ENCODE measurements around the gene STAT5B. TPM values are rescaled to one million over a fixed set of nuclear protein-coding genes. Genes with fewer than 3 reads are reported as not detected.
A peak's percentile ranks its signal among the peaks of the same experiment; 100 is the strongest.

Gene STAT5B
- total and polyA plus RNA-seq, 5 donors from 2014 or later = 109 to 241 (median 114) TPM

DNA sequence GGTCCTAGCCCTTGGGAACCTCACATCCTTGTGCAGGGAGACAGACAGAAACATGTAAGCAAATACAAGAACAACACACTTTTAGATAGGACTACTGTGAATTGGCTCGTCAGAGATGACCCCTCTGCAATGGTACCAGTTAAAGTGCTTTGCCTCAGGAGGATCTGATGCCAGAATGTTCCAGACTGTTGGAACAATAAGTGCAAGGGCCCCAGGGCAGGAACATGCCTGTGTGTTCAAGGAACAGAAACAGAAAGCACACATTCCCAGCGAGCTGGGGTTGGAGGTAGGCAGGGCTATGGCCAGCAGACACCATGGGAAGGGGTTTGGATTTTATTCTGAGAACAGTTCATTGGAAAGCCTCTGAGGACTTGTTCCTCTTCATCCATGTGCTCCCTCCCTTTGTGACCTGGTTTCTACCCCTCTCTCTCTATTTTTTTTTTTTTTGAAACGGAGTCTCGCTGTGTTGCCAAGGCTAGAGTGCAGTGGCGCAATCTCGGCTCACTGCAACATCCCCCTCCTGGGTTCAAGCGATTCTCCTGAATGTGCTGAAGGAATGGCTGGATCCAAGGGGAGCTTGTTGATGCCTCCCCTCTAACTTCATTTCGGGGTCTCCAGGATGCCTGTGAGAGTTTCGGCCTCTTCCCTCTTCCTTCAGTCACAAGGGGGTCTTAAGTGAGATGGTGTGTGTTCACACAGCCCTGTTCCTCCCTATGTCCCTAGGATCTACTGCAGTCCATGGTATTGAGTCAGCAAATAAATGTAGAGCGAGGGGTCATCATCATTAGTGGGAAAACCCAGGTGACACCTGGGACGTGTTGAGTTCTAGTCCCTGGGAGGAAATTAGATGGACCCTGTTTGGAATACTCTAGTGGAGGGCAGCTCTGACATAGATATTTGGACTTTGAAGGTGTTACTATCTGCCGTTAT, 18.5 kb upstream of the STAT5B start:
- Histone ChIP-seq H3K9me3 (ENCODE audit: control insufficient read depth in 2 of 2, low read length in 2 of 2) (no peaks in the 10 kb centered on the region), H3K27me3 (ENCODE audit: control insufficient read depth, insufficient read depth, low read length) (no peaks in the 10 kb centered on the region), H3K4me3 (ENCODE audit: low read depth, low read length) (no peak overlapping the region), H3K36me3 (ENCODE audit: control insufficient read depth, insufficient read depth, low read length) (peaks cover 51% of the 10 kb centered on the region), H3K4me1 (ENCODE audit: control insufficient read depth, insufficient read depth, low read length, poor library complexity, severe bottlenecking) (peaks cover 6% of the 10 kb centered on the region), H3K27ac (ENCODE audit: insufficient read depth, low read length, poor library complexity, severe bottlenecking) (no peak overlapping the region)
- DNase-seq (no peak), ATAC-seq (ENCODE audit: low read depth in 2 of 2) (no peak)
- peaks cover 32% of the 10 kb centered on the region for H3K36me3 Mint-ChIP-seq
- H3K9me3 Mint-ChIP-seq = no peaks in the 10 kb centered on the region
- H3K27ac Mint-ChIP-seq = peak overlapping the region; percentile 7 to 65 (median 63)
- H3K4me3 Mint-ChIP-seq = peak overlapping the region in 1 of 4 donors; percentile 49
- H3K27me3 Mint-ChIP-seq = no peaks in the 10 kb centered on the region
- H3K4me1 Mint-ChIP-seq = peaks cover 7 to 40% (median 34%) of the 10 kb centered on the region in 4 donors

DNA sequence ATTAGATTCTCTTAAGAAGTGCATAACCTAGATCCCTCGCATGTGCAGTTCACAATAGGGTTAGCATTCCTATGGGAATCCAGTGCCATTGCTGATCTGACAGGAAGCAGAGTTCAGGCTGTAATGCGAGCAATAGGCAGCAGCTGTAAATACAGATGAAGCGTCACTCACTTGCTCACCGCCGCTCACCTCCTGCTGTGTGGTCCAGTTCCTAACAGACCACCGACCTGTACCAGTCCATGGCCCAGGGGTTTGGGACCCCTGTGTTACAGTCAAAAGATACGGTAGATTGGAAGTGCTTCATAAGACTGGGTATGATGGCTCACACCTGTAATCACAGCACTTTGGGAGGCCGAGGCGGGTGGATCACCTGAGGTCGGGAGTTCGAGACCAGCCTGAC, 14.9 kb upstream of the STAT5B start:
- Histone ChIP-seq H3K9me3 (ENCODE audit: control insufficient read depth in 2 of 2, low read length in 2 of 2) (no peaks in the 10 kb centered on the region), H3K27ac (ENCODE audit: insufficient read depth, low read length, poor library complexity, severe bottlenecking) (no peak overlapping the region), H3K4me3 (ENCODE audit: low read depth, low read length) (no peak overlapping the region), H3K36me3 (ENCODE audit: control insufficient read depth, insufficient read depth, low read length) (peaks cover 38% of the 10 kb centered on the region), H3K27me3 (ENCODE audit: control insufficient read depth, insufficient read depth, low read length) (no peaks in the 10 kb centered on the region), H3K4me1 (ENCODE audit: control insufficient read depth, insufficient read depth, low read length, poor library complexity, severe bottlenecking) (peaks cover 38% of the 10 kb centered on the region)
- no peaks in the 10 kb centered on the region for H3K9me3 Mint-ChIP-seq
- H3K27ac Mint-ChIP-seq = peak overlapping the region in 2 of 3 donors; percentile 76 to 94
- H3K4me1 Mint-ChIP-seq = peaks cover 7 to 60% (median 52%) of the 10 kb centered on the region in 4 donors
- peaks cover 29% of the 10 kb centered on the region for H3K36me3 Mint-ChIP-seq
- no peaks in the 10 kb centered on the region for H3K27me3 Mint-ChIP-seq
- DNase-seq (no peak), ATAC-seq (ENCODE audit: low read depth in 2 of 2) (no peak)
- peak overlapping the region in 2 of 4 donors; percentile 96 to 97 for H3K4me3 Mint-ChIP-seq

DNA sequence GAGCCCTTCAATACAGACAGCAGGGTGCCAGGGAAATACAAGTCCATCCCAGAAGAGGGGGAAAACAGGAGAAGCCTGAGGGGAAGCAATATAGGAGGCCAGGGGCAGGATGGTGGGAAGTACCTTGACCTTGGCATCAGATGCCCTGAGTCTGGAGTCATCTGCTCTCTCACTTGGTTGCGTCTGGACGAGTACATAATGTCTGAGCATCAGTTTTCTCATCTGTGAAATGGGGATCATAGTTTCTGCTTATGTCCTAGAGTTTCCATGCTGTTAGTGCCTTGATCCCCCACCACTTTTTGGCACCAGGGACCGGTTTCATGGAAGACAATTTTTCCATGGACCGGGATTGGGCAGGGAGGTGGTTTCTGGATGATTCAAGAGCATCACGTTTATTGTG, 14.4 kb upstream of the STAT5B start:
- H3K4me1 ChIP-seq (ENCODE audit: control insufficient read depth, insufficient read depth, low read length, poor library complexity, severe bottlenecking) = peaks cover 41% of the 10 kb centered on the region
- DNase-seq = no peak
- peaks cover 23% of the 10 kb centered on the region for H3K36me3 Mint-ChIP-seq
- H3K27ac Mint-ChIP-seq = peak overlapping the region; percentile 52 to 94 (median 94)
- peaks cover 7 to 63% (median 51%) of the 10 kb centered on the region in 4 donors for H3K4me1 Mint-ChIP-seq
- H3K9me3 ChIP-seq (ENCODE audit: control insufficient read depth in 2 of 2, low read length in 2 of 2) = no peaks in the 10 kb centered on the region
- peaks cover 32% of the 10 kb centered on the region for H3K36me3 ChIP-seq (ENCODE audit: control insufficient read depth, insufficient read depth, low read length)
- no peak for ATAC-seq (ENCODE audit: low read depth in 2 of 2)
- peak overlapping the region; percentile 55 for H3K4me3 ChIP-seq (ENCODE audit: low read depth, low read length)
- no peaks in the 10 kb centered on the region for H3K27me3 Mint-ChIP-seq
- no peaks in the 10 kb centered on the region for H3K27me3 ChIP-seq (ENCODE audit: control insufficient read depth, insufficient read depth, low read length)
- H3K9me3 Mint-ChIP-seq = no peaks in the 10 kb centered on the region
- peak overlapping the region; percentile 89 to 97 (median 94) for H3K4me3 Mint-ChIP-seq
- peak overlapping the region; percentile 95 for H3K27ac ChIP-seq (ENCODE audit: insufficient read depth, low read length, poor library complexity, severe bottlenecking)

DNA sequence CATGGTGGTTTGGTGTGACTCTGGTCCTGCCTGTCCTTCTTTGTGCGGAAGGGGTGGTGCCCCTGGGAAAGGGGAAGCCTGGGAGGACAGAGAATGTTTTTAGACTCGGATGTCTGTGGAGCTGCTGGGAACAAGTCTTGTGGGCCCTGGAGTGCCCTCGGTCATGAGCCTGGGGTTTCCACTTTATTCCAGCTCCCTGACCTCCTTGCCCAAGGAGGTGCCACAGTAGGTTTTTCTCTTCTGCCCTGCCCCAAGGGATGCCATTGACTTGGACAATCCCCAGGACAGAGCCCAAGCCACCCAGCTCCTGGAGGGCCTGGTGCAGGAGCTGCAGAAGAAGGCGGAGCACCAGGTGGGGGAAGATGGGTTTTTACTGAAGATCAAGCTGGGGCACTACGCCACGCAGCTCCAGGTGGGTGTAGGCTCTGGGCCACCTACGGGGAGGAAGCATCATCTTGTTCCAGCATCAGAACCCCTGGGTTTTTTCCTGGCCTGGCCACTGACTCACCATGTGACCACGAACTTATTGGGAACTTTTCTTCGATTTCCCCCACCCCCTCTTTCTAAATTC, 13.5 kb upstream of the STAT5B start:
- Histone ChIP-seq H3K36me3 (ENCODE audit: control insufficient read depth, insufficient read depth, low read length) (peaks cover 24% of the 10 kb centered on the region), H3K4me3 (ENCODE audit: low read depth, low read length) (peak overlapping the region; percentile 55), H3K27ac (ENCODE audit: insufficient read depth, low read length, poor library complexity, severe bottlenecking) (peak overlapping the region; percentile 95), H3K4me1 (ENCODE audit: control insufficient read depth, insufficient read depth, low read length, poor library complexity, severe bottlenecking) (peaks cover 41% of the 10 kb centered on the region), H3K9me3 (ENCODE audit: control insufficient read depth in 2 of 2, low read length in 2 of 2) (no peaks in the 10 kb centered on the region), H3K27me3 (ENCODE audit: control insufficient read depth, insufficient read depth, low read length) (no peaks in the 10 kb centered on the region)
- Mint-ChIP-seq H3K27ac (peak overlapping the region; percentile 94 to 95 (median 94)), H3K9me3 (no peaks in the 10 kb centered on the region), H3K36me3 (peaks cover 15% of the 10 kb centered on the region), H3K4me1 (peaks cover 7 to 62% (median 51%) of the 10 kb centered on the region in 4 donors), H3K4me3 (peak overlapping the region; percentile 89 to 97 (median 94)), H3K27me3 (no peaks in the 10 kb centered on the region)
- ATAC-seq (ENCODE audit: low read depth in 2 of 2) = no peak
- DNase-seq = peak in 2 of 3 donors; percentile 19 to 31

DNA sequence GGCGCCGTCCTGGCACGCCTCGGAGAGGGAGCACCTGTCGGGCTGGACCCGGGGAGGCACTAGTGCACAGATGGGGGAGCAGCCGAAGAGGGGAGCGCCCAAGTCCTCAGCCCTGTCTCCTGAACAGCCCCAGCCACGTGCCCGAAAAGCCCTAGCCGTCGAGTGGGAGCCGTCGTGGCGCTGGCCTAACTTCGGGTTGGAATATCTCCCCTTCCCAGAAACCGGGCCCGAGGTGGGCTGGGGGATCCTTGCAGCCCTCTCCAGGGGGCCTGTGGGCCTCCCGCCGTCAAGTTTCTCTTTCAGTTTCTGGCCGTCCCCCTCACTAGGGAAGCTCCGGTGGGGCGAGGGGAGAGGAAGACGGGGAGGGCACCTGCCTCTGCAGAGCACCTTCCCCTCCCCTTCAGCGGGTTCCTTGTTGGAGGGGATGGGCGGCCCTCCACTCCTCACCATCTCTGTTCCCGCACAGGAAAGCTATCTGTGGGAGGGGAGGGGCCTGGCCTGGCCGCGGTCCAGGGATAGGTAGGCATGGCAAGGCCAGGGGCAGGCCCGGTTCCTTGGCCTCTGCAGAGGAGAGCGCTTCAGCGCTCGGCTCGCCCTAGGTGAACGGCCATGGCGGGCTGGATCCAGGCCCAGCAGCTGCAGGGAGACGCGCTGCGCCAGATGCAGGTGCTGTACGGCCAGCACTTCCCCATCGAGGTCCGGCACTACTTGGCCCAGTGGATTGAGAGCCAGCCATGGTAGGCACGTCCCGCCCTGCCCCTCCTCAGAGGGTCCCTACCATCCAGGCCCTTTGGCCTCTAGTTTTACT, 12.8 kb upstream of the STAT5B start:
- Histone ChIP-seq H3K27me3 (ENCODE audit: control insufficient read depth, insufficient read depth, low read length) (no peaks in the 10 kb centered on the region), H3K9me3 (ENCODE audit: control insufficient read depth in 2 of 2, low read length in 2 of 2) (no peaks in the 10 kb centered on the region), H3K4me1 (ENCODE audit: control insufficient read depth, insufficient read depth, low read length, poor library complexity, severe bottlenecking) (peaks cover 41% of the 10 kb centered on the region), H3K4me3 (ENCODE audit: low read depth, low read length) (peak overlapping the region; percentile 55), H3K27ac (ENCODE audit: insufficient read depth, low read length, poor library complexity, severe bottlenecking) (peak overlapping the region; percentile 95), H3K36me3 (ENCODE audit: control insufficient read depth, insufficient read depth, low read length) (peaks cover 17% of the 10 kb centered on the region)
- ATAC-seq (ENCODE audit: low read depth in 2 of 2) (peak; percentile 22 to 40), DNase-seq (peak; percentile 48 to 76 (median 62))
- Mint-ChIP-seq H3K27me3 (no peaks in the 10 kb centered on the region), H3K4me3 (peak overlapping the region; percentile 89 to 97 (median 94)), H3K27ac (peak overlapping the region; percentile 94 to 95 (median 94)), H3K9me3 (no peaks in the 10 kb centered on the region), H3K36me3 (peaks cover 11% of the 10 kb centered on the region), H3K4me1 (peaks cover 7 to 60% (median 48%) of the 10 kb centered on the region in 4 donors)

DNA sequence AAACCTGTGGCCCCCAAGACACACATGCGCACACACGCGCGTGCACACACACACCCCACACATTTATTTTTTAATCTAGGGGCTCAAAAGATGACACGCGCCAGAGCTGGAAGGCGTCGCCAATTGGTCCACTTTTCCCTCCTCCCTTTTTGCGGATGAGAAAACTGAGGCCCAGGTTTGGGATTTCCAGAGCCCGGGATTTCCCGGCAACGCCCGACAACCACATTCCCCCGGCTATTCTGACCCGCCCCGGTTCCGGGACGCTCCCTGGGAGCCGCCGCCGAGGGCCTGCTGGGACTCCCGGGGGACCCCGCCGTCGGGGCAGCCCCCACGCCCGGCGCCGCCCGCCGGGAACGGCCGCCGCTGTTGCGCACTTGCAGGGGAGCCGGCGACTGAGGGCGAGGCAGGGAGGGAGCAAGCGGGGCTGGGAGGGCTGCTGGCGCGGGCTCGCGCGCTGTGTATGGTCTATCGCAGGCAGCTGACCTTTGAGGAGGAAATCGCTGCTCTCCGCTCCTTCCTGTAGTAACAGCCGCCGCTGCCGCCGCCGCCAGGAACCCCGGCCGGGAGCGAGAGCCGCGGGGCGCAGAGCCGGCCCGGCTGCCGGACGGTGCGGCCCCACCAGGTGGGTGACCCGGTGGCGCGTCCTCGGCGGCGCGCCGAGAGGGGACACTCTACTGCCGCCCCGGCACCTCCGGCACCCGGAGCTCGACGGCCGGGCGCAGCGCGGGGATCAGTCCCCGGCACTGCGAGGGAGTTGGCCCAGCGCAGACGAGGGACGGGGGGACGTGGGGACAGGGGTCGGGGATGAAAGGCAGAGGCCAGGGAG, 12.0 kb upstream of the STAT5B start, which contains the start of gene STAT5A:
TSS of gene STAT5A (plus strand) at position 522 of the 826 bp plus-strand sequence. CDS start 914 bp downstream, outside the sequence.
- peaks cover 41% of the 10 kb centered on the region for H3K4me1 ChIP-seq (ENCODE audit: control insufficient read depth, insufficient read depth, low read length, poor library complexity, severe bottlenecking)
- H3K9me3 Mint-ChIP-seq = no peaks in the 10 kb centered on the region
- peak within 1 kb of the TSS; percentile 97 to 98 (median 97) for H3K4me3 Mint-ChIP-seq
- ATAC-seq (ENCODE audit: low read depth in 2 of 2) (peak; percentile 84 to 86), DNase-seq (peak; percentile 68 to 91 (median 83))
- H3K27me3 ChIP-seq (ENCODE audit: control insufficient read depth, insufficient read depth, low read length) = no peaks in the 10 kb centered on the region
- H3K9me3 ChIP-seq (ENCODE audit: control insufficient read depth in 2 of 2, low read length in 2 of 2) = no peaks in the 10 kb centered on the region
- peak within 1 kb of the TSS; percentile 98 to 99 (median 98) for H3K27ac Mint-ChIP-seq
- peaks cover 7 to 58% (median 42%) of the 10 kb centered on the region in 4 donors for H3K4me1 Mint-ChIP-seq
- H3K4me3 ChIP-seq (ENCODE audit: low read depth, low read length) = peak within 1 kb of the TSS; percentile 81
- H3K27ac ChIP-seq (ENCODE audit: insufficient read depth, low read length, poor library complexity, severe bottlenecking) = peak within 1 kb of the TSS; percentile 95
- H3K36me3 ChIP-seq (ENCODE audit: control insufficient read depth, insufficient read depth, low read length) = peaks cover 12% of the 10 kb centered on the region
- H3K27me3 Mint-ChIP-seq = no peaks in the 10 kb centered on the region
- H3K36me3 Mint-ChIP-seq = peaks cover 7% of the 10 kb centered on the region

Measured in CD4-positive, CD25-positive, alpha-beta regulatory T cell (primary cell).